ENCODE measurements around the gene CHRD.
A peak's percentile ranks its signal among the peaks of the same experiment; 100 is the strongest.

The CHRD gene

DNA sequence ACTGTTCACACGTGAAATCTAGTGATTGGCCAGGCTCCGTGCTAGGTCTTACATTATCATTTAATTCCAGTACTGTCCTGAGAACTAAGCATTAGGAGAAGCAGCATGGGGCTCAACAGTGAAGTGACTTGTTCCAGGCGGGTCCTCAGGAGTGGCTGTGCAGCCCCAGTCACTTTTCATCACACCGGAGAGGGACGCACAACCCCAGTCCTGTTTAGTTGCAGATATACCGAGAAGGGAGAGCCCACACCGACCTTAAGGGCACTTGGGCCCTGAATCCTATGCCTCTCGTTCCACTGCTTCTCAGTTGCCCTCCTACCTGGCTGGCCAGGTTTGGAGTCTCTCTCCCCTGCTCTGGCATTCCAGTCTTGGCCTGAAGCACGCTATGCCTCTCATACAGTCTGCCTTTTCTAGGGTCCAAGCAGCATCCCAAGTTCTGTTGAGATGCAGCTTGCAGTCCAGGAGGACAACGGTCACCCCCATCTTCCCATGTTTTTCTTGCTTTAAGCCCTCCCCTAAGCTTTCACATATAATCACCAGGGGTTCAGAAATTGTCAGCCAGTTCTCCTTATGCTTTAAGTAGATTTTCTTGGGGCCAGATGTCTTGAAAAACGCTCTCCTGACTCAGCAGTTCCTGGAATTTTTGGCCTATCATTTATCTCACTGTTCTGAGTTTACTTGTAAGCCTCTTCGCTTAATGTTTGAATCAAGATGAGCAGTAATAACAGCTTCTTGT, 32.4 kb upstream of the CHRD start:
- no peak for DNase-seq

DNA sequence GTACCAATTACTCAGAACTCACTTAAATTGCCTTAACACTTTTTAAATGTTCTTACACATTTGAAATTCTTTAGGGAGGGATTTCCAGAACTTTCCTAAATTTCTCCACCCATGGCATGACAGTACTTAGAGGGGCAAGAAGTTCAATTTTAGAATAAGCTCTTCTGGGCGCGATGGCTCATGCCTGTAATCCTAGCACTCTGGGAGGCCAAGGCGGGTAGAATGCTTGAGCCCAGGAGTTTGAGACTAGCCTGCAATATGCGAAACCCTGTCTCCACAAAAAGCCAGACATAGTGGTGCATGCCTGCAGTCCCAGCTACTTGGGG, 31.8 kb upstream of the CHRD start:
- DNase-seq = no peak

DNA sequence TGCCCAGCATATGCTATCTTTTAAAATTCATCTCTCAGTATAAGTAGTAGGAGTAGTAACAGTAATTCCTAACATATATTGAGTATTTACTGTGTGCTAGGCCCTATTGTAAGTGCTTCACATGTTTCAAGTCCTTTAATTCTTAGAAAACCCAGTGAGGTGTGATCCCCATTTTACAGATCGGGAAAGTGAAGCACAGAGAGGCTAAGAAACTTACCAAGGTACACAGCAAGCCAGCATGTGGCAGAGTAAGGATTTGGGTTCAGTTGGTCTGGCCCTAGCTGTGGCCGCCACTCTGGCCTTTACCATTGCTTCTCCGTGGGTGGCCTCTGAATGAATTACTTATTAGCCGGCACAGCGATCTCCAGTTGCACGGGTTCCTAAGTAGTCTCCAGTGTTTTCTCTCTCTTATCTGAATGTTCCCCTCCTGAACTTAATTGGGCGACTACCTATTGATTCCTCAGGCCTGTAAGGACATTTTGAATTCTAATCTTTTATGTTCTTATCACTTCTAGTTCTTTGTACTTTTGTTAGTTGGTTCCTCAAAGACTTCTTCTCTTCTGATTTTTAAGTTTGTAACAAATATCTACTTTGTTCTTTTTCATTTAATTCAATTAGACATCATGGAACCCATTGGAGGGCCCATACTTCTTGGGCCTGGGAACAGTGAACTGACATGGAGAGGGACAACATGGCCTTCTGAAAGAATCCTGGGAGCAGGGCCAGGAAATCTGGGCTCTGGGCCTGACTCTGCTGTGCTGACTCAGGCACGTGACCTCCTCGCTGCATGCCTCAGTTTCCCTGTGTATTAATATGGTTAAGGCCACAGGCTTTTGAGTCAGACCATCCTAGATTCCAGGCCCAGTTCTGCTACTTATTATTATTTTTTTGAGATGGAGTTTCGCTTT, 30.0 kb upstream of the CHRD start:
- no peak for DNase-seq

DNA sequence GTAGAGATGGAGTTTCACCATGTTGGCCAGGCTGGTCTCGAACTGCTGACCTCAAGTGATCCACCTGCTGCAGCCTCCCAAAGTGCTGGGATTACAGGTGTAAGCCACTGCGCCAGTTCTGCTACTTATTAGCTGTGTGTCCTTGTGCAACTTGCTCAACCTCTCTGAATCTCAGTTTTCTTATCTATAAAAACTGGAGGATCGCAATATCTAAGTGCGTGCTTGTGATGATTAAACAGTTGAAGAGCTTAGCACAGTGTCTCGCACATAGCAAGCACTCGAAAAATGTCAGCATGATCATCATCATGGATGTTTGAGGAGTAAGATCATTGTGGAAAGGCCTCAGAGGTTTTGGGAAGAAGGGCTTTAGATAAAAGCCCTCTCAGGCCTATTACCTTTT, 29.2 kb upstream of the CHRD start:
- no peak for DNase-seq

DNA sequence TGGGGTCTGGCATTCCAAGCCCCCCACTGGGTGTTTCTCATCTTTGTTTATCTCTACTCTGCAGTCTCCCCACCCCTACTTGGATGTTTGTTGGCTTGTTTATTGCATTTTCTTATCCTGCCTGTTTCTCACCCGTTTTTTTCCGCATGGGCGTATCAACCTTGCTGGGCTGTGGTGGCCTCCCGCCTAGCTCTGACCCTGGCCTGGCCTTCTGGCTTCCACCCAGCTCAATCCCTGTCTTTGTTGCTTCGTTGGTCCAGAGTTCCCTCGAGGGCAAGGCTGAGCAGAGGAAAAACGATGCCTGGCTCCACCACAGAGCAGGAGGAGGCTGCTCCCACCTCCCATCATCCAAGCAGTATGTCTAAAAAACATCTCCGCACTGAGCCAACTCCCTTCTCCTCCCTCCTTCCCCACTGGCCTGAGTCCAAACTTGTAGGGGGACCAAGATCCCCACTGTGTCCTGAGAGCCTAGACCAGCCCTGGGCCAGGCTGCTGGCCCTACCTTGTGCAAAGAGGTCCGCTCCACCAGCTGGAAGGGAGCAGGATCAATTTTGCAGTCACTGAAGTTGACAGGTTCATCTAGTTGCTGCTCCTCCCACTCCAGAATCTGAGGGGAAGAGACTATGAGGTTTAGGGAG, 28.2 kb upstream of the CHRD start:
- DNase-seq = no peak

DNA sequence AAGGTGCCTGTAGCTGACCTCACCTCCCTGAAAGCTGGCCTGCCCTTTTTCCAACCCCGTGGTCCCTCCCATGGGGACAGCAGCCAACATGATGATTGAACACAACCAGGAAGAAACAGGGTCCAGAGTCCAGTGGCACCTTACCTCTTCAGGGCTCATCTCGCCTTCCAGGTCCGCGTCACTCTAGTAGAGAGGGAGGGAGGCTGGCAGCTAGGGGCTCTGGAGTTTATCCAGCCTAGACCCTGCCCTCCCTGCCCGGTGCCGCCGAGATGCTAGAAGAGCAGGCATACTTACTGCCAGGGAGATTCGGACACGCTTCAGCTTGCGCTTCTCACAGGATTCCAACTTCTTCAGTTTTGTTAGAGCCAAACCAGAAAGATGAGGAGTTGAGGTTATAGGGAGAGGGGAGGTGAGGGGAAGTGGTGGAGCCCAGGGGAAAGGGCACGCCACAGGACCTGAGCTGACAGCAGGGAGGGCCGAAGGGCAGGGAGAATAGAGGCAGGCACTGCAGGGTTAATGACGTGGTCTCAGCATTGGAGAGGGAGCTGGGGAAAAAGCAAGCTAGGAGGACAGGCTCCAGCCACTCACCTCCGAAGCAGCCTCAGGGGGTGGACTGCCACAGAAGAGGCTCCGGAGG, 27.6 kb upstream of the CHRD start:
- DNase-seq = no peak

DNA sequence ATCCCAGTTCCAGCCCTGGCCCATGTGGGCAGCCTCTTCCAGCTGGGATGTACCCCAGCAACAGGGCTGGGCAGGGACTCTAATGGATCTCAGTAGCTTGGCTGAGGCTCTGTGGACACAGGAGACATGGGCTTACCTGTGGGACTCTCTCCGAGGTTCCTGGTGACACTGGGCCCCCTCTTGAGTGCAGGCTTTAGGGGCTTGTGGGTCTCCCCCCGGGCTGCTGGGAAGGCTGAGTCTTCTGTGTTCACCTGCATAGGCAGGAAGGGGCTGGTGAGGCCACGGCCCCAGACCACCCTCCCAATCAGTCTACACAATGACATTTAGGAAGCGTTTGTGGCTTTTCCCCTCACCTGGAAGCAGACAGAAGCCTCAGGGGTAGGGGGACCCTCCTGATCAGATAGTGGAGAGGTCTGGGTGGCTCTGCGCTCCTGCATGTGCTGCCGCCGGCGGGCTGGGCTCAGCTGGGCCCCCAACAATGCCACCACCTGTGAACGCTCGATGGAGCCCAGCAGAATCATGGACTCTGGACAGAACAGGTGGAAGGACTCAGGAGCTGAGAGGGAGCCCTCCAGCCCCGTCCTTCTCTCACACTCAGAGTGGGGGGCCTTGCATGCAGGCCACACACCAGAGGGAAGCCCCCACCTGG, 26.8 kb upstream of the CHRD start:
- no peak for DNase-seq

DNA sequence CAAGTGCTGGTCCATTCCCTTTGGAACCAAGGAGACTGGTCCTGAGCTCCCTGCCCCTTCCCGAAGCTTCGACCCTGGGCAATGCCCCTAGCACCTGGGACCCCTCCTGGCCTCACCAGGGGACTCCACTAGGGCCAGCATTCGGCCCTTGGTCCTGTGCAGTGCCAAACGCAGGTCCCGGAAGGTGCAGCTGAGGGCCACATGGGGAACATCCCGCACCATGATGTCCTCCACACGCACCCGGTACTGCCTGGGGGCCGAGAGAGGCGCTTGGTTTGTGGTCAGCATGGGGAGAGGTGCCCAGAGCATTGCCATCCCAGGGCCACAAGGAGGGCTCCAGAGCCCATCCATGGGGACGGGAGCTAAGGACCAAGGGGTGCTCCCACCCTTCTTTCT, 26.3 kb upstream of the CHRD start:
- DNase-seq = no peak

DNA sequence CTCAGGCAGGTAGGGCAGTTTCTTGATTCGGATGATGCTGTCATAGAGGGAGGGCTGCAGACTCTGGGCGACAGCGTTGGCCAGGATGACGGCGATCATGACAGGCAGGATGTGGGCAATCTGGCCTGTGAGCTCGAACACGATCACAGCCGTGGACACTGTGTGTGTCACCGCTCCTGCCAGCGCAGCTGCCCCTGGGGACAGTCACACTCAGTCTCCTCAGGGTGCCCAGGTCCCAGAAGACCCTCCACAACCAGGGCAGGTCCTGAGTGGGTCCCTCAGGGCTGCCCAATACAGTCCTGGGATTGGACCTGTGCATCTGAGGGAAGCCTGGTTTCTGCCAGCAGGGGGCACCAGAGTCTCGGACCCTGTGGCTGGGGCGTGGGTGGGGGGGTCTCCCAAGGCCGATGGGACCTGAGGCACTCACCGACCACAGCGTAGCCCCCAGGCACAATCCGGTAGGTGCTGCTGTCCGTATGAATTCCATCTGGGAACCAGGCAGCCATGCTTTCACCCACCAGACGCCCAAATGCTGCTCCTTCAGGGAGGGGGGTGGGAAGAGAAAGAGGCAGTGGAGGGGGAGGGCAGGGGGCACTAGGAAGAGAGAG, 25.6 kb upstream of the CHRD start:
- DNase-seq = peak in 1 of 2 experiments; percentile 72

DNA sequence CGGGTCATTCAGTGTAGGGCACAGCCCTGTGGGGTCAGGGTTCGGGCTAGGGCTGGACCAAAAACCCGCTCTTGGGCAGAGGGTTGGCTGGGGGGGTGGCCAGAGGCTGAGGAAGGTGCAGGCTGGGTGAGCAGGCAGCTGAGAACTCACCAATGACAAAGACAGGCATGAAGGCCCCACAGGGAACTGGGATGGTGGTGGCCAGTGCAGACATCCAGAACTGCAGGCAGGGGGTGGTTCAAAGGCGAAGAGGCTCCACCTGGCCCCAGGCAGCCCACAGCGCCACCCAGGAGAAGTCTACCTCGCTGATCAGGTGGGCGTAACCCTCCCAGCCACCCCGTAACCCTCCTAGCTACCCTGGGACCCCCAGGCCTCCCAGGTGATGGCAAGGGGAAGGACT, 25.1 kb upstream of the CHRD start:
- DNase-seq = no peak

DNA sequence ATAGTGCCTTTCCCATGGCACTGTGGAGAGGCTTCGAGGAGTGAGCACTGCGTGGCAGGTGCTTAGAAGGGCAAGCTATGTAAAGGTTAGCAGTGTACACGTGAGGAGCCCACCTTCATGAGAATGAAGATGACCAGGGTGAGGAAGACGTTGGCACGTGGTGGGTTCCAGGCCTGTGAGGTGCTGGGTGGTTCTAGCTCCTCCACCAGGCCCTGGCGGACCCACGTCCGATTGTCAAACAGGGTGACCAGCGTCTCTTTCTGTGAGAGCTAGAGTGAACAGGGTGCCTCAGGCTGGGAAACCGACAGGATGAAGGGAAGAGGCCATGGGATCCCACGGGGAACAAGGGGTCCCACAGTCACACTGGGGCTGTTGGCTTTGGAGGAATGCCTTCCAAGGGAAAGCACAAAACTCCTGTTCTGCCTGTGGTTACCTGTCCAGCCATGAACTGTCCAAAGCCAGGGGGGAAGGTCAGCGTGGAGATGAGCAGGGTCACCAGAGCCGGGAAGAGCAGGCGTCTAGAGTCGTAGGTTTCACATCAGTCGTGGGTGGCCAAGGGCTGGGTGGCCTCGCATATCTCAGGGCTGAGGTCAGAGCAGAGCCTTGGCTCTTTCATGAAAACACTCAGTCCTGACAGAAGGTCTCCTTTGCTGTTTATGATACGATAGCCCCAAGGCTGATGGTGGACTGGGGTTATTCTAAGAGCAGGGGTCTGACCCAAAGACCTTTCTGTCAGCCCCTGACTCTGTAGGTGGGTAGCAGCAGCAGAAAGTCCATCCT, 24.4 kb upstream of the CHRD start:
- DNase-seq = no peak

DNA sequence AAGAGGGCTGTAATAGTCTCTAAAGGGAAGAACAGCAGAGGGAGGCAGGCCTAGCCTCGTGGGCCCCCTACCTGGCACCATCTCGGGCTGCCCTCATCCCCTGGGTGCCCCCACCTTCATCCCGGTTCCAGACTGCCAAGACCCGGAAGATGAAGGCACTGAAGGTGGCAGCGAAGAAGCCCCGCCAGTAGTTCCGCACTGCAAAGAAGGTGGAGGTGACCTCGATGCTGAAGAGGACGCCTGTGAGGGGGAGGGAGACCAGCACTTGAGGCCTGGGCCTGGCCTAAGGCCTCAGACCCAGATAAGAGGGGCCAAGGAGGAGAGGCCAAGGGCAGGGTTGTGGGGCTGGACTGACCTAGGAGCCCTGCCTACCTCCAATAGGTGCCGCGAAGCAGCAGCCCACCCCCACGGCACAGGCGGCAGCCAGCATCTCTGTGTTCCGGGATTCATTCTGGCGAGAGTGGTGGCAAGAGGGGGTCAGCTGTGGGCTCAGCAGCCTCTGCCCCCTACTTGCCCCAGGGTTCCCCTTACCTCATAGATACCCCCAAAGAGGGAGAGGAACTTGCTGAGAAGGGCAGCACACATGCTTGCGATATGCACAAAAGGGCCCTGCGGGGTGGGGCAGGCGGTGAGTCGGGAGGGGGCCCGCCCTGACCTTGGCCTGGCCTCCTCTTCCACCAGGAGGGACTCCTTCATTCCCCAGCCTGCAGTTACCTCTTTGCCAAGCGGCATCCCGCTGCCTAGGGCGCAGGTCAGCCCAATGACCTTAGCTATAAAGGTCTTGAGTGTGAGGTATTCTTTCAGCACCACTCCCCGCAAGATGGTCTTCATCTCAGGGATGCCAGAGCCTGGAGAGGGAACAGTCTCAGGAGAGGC, 22.4 kb upstream of the CHRD start:
- DNase-seq = no peak

DNA sequence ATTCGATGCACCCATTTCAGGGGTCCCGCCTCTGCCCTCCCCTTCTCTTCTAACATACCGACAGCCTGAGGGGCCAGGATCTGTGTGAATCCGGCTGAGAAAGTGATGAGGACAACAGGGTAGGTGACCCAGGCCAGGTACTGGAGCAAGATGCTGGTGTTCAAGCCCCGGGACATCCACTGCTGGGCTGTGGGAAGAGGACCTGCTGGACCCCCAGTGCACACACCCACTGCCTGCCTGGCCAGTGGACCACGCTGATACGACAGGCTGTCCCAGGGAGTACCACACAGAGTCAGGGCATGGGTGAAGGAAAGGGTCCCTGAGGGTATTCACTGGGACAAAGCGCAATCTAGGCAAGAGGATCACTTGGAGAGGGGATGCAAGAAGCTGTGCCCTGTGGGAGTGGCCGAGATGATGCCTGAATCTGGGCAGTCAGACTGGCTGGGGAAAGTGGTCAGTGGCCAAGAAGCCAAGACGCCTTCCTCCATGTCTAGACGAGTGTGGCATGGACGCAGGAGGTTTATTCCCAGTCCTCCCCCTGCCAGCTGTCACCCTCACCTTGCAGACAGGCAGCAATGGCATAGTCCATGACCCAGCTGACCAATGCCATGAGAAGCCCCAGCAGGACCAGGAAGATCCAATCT, 21.6 kb upstream of the CHRD start:
- no peak for DNase-seq

DNA sequence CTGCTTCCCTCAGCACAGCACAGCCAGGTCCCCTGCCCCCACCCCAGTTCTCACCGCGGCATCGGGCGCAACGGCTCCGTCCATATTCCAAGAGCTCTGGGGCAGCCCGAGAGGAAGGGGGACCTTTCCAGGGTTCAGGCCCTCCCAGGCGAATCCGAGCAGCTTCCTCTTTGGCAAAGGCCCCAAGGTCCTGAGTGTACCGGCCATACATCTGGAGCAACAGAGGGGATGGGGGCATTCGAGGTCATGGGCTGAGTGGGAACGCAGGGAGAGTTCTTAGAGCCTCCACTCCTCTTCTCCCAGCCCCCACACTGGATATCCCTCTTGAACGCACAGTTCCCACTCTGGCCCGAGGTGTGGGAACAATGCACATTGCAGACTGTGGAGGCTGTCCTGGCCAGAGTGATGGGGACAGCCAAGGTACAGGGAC, 20.9 kb upstream of the CHRD start:
- DNase-seq = no peak

DNA sequence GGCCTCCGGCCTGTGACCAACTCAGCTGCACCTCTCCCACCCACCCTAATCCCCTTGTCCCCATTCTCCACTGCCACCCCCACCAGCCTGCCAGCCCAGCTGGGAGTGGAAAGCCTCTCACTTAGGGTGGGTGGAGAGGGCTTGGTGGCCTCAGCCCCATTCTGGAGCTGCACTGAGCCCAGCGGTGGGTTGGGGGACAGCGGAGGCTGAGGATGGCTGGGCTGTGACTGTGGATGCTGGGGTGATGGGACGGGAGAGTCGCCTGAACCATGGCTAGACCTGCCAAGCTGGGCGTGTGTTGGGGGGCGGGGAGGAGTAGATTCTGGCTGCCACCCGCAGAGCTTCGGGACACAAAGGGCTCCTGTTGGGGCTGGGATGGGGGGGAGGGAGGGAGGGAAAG, 20.2 kb upstream of the CHRD start:
- no peak for DNase-seq

DNA sequence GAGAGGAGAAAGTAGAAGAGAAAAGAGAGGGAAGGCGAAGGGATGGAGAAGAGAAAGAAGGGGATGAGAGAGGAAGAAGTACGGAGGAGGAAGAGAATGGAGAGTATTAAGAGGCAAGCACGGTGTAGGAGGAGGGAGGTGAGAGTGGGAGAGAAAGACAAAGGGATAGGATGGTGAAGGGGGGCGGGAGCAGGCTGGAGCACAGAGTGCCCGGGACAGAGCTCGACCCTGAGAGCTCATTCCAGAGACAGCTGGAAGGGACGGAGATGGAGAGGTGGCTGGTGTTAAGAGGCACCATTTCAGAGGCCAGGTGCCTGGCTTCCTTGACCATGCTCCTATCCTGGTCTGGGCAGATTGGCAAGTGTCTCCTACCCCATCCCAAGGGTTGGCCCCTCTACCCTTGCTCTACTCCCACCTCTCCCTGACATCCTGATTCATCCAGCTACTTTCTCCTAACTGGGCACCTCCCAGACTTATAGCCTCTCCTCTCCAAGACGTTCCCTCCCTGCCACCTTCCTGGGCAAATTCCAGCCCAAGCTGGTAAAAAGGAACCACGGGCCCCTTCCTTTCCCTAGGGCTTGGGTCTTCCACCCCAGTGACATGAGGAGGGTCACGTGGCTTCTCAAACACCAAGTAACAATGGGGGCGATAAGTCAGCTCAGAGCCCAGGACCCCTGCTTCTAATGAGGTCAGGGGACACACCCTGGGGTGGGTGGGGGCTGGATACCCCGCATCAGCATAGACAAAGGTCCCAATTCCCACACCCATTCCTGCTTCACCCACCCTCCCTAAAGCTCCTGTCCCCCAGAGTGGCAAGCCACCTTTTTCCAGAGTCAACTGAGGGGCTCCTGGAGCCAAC, 19.6 kb upstream of the CHRD start:
- DNase-seq = no peak

DNA sequence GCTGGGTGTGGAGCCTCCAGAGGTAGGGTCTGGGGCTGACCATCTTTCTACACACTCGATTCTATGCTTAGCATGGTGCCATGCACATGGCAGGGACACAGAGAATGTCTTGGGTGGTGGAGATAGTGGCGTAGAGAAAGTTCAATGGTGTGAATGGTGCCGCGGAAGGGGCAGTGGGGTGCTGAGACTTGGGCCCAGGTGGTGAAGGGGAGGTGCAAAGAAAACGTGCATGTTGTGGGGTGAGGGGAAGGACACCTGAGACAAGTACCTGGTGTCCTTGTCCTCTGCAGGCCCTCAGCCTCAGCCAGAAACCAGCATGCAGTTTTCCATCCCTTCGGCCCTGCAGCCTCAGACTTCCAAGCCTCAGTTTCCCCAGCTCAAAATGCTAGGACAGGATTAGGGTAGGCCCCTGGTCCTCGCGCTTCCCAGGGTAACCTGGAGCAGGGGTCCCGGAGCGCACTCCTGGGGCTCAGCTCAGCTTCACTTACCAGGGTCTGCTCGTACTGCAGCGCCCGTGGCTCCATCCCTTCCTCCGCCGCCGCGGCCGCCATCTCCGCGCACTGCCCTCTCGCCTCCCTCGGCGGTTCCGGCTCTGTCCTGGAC, 18.8 kb upstream of the CHRD start:
- DNase-seq = no peak

DNA sequence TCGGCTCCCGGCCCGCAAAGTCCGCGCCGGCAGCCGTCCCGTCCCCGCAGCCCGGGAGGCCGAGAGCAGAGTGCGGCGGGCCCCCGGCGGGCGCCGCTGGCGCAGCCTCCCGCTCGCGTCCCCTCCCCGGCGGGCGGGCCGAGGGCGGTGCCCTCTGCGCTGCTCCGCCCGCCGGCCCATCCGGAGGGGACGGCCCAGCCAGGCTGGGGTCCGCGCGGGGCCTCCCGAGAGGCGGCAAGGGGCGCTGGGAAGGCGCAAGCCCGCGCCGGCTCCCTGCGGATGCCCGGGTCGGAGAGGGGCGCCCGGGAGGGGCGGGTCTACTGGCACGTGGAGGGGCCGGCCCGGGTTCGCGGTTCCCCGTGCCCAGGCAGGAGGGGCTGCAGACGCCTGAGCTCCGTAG, 18.3 kb upstream of the CHRD start, which contains the start of the genes CLCN2 and POLR2H:
TSS of gene CLCN2 (minus strand) at position 74 of the 400 bp plus-strand sequence. CDS start 126 bp downstream, outside the sequence.
TSS of gene POLR2H (plus strand) at position 179 of the 400 bp plus-strand sequence. CDS start 1,783 bp downstream, outside the sequence.
- DNase-seq = peak; percentile 34 to 81
